HG03097 (cell line): ENCODE results near the gene SOBP.

Experiments used
- ATAC-seq: cut with Tn5 transposase; IDR thresholded peaks from one replicate; pipeline ENCODE4 v1.9.1; 2021; ENCODE audit not compliant: unreplicated experiment, low FRiP score

SOBP gene

GRCh38 chr6:107707346-107708275, 217.7 kb downstream of the SOBP start:
- no peak for ATAC-seq

GRCh38 chr6:107708435-107708834, 218.5 kb downstream of the SOBP start:
- ATAC-seq = no peak

- ATAC-seq = no peak
Measured at GRCh38 chr6:107709341-107709740, 219.4 kb downstream of the SOBP start.
